NB4 (cell line): ENCODE measurements around the gene KLHDC10.

ENCODE experiments used
- DNase-seq: peaks from one replicate; pipeline ENCODE4 v3.0.0; 2010; ENCODE audit warnings: low read depth
- H3K4me3 ChIP-seq: one replicate; pipeline ENCODE4 v1.5.1; 2011; ENCODE audit warnings: mild to moderate bottlenecking, low read depth, low read length, moderate library complexity
- MAX ChIP-seq: IDR thresholded peaks from 2 replicates; pipeline ENCODE4 v1.6.1; 2011; ENCODE audit warnings: low read depth, low read length
- MYC ChIP-seq: IDR thresholded peaks from 2 replicates; pipeline ENCODE4 v1.6.1; 2011; ENCODE audit warnings: low read depth, low read length
- POLR2A ChIP-seq: IDR thresholded peaks from 2 replicates; pipeline ENCODE4 v1.6.1; 2011; ENCODE audit warnings: mild to moderate bottlenecking; ENCODE audit not compliant: insufficient read length; ENCODE audit errors: extremely low read depth
- TF ChIP-seq, protein P1 (sequence below): IDR thresholded peaks from one replicate; pipeline ENCODE4 v1.5.1; 2012; ENCODE audit warnings: low read depth, low read length

The KLHDC10 gene

GRCh38 chr7:130162196-130162595, 91.9 kb downstream of the KLHDC10 start:
- no peak for DNase-seq
- TF ChIP-seq POLR2A (no peak), MAX (no peak), MYC (no peak)
- TF ChIP-seq, protein P1, sequence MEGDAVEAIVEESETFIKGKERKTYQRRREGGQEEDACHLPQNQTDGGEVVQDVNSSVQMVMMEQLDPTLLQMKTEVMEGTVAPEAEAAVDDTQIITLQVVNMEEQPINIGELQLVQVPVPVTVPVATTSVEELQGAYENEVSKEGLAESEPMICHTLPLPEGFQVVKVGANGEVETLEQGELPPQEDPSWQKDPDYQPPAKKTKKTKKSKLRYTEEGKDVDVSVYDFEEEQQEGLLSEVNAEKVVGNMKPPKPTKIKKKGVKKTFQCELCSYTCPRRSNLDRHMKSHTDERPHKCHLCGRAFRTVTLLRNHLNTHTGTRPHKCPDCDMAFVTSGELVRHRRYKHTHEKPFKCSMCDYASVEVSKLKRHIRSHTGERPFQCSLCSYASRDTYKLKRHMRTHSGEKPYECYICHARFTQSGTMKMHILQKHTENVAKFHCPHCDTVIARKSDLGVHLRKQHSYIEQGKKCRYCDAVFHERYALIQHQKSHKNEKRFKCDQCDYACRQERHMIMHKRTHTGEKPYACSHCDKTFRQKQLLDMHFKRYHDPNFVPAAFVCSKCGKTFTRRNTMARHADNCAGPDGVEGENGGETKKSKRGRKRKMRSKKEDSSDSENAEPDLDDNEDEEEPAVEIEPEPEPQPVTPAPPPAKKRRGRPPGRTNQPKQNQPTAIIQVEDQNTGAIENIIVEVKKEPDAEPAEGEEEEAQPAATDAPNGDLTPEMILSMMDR, result no peak
- H3K4me3 ChIP-seq, result no peak overlapping the region

GRCh38 chr7:130174237-130174959, 104.1 kb downstream of the KLHDC10 start:
- no peak for DNase-seq
- H3K4me3 ChIP-seq, result no peak overlapping the region
- TF ChIP-seq, protein P1, result no peak
- TF ChIP-seq MAX, result no peak

DNA sequence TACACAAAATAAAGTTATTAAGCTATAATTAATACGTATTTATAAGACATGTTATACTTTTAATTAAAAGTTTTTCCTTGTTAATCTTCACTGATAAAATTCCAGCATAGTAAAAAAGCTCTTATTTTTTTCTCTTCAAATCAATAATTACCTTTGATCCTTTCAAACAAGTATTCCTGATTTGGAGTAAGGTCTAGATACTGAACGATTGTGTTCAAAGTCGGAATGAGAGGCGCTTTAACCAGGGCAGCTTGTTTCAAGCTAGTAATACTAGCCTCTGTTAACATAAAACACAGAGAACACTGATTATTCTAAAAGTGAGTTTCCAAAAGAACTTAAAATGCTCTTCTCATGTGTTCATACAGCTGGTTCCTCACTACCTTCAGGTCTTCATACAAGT, 107.9 kb downstream of the KLHDC10 start:
- DNase-seq, result no peak
- H3K4me3 ChIP-seq, result no peak overlapping the region
- TF ChIP-seq POLR2A, result no peak

- no peak for TF ChIP-seq MAX
- TF ChIP-seq POLR2A, result no peak
- no peak for TF ChIP-seq MYC
- TF ChIP-seq, protein P1, result no peak
- no peak for DNase-seq
- no peak overlapping the region for H3K4me3 ChIP-seq
Observed at GRCh38 chr7:130179631-130180030, 109.3 kb downstream of the KLHDC10 start.

DNA sequence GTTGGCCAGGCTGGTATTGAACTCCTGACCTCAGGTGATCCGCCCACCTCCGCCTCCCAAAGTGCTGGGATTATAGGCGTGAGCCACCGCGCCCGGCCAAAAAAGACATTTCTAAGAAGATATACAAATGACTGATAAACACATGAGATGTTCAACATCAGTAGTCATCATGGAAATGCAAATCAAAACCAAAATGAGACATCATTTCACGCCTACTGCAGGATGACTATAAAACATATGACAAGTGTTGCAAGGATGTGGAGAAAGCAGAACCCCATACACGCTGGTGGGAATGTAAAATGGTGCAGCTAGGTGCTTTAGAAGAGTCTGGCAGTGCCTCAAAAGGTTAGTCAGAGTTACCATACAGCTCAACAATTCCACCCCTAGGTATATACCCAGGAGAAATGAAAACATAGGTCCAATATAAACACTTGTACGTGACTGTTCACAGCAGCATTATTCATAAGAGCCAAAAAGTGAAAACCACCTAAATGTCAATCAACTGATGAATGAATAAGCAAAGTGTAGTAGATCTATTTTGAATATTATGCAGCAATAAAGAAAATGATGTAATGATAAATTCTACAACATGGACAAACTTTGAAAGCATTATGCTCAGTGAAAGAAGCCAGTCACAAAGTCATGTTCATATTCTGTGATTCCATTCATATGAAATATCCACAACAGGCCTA, 110.4 kb downstream of the KLHDC10 start:
- H3K4me3 ChIP-seq, result no peak overlapping the region
- TF ChIP-seq, protein P1, result no peak
- TF ChIP-seq MAX (no peak), MYC (no peak), POLR2A (no peak)
- no peak for DNase-seq

GRCh38 chr7:130181263-130181605, 110.9 kb downstream of the KLHDC10 start:
- TF ChIP-seq, protein P1, result no peak
- TF ChIP-seq POLR2A (no peak), MYC (no peak), MAX (no peak)
- H3K4me3 ChIP-seq, result no peak overlapping the region
- no peak for DNase-seq
